Measurements from ENCODE around the gene CRYGS. TPM values are rescaled to one million over a fixed set of nuclear protein-coding genes. Genes with fewer than 3 reads are reported as not detected.
"Not testable (repeated sequence)": the region's sequence is repeated elsewhere in the genome, so short reads cannot be mapped to it uniquely, and the experiment has no call there.

The CRYGS gene
- total RNA-seq, 6 experiments from 2014 or later, result 0.34 to 0.87 (median 0.68) TPM

GRCh38 chr3:186540221-186540834, 3.9 kb downstream of the CRYGS start:
- peak; percentile 67 for DNase-seq
- peaks cover 54% of the 10 kb centered on the region for H3K4me1 Mint-ChIP-seq (ENCODE audit: low read depth)
- peak overlapping the region; percentile 18 for H3K4me3 Mint-ChIP-seq
- H3K27me3 Mint-ChIP-seq (ENCODE audit: insufficient read depth), result peaks cover 2% of the 10 kb centered on the region; the same call in 1 of the 2 replicates
- no peaks in the 10 kb centered on the region for H3K9me3 Mint-ChIP-seq
- no peaks in the 10 kb centered on the region for H3K36me3 Mint-ChIP-seq (ENCODE audit: low read depth)
- TF ChIP-seq, protein P1, sequence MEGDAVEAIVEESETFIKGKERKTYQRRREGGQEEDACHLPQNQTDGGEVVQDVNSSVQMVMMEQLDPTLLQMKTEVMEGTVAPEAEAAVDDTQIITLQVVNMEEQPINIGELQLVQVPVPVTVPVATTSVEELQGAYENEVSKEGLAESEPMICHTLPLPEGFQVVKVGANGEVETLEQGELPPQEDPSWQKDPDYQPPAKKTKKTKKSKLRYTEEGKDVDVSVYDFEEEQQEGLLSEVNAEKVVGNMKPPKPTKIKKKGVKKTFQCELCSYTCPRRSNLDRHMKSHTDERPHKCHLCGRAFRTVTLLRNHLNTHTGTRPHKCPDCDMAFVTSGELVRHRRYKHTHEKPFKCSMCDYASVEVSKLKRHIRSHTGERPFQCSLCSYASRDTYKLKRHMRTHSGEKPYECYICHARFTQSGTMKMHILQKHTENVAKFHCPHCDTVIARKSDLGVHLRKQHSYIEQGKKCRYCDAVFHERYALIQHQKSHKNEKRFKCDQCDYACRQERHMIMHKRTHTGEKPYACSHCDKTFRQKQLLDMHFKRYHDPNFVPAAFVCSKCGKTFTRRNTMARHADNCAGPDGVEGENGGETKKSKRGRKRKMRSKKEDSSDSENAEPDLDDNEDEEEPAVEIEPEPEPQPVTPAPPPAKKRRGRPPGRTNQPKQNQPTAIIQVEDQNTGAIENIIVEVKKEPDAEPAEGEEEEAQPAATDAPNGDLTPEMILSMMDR (IDR thresholded peaks at IDR 0.05), result peak; percentile 93
- peak overlapping the region; percentile 41 for H3K27ac Mint-ChIP-seq

DNA sequence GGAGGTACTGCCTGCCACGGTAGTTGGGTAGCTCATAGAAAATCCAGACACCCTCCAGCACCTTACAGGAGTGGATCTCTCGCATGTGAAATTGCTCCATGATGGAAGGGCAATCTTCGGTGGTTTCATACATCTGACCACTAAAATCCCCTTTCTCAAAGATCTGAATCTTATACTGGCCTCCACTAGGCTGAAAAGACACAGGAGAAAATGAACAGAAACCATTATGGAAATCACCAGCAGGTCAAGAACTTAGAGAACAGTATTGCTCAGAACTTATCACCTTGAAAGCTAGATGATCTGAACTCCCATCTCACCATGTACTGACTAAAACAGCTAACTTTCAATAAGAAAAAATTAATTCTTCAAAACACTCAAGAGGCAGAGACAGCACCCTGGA, 5.4 kb downstream of the CRYGS start:
- Mint-ChIP-seq H3K9me3 (no peaks in the 10 kb centered on the region), H3K4me3 (no peak overlapping the region), H3K36me3 (ENCODE audit: low read depth) (no peaks in the 10 kb centered on the region), H3K4me1 (ENCODE audit: low read depth) (peaks cover 42% of the 10 kb centered on the region), H3K27me3 (ENCODE audit: insufficient read depth) (peaks cover 3% of the 10 kb centered on the region; the same call in 1 of the 2 replicates), H3K27ac (no peak overlapping the region)
- TF ChIP-seq, protein P1 (IDR thresholded peaks at IDR 0.05), result no peak
- DNase-seq, result no peak

DNA sequence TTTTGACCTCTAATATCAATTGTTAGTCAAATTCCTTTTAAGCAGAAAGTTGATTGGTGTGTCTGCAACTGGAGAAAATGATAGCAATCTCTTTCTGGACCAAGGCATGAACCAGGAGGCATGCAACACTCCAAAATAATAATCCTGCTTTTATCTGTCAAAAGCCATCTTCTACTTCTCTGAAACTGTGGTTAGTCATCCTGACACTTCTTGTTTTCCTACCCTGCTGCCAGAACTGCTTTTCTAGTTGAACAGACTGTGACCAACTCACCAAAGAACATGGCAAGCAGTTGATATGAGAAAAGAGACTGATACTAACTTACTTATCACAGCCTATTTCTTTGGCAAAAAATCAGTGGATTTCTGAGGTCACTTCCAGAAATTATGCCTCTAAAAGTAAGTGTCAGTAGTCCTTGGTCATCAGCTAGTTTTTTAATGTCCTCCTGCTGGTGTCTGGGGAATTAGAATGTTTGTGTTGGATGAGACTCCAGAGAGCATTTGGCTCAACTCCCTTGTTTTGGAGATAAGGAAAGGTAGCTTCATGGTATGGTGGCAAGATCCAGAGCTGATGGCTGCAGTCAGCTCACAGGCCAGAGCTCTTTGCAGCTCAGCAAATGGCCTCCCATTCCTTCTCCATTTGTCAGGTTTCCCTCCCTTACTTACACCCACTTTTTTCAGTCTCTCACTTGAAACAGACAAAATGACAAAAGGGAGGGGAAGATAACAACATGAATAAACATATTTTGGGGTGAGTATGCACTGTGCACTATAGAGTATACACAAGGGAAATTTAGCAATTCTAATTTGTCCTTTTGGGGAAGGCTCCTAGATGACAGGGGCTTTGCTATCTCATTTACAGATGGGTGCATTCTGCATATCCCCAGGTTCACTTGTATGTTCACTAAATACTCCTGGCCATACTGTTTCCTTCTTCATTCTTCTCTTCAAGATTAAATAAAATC, 7.0 kb downstream of the CRYGS start:
- Mint-ChIP-seq H3K4me3 (no peak overlapping the region), H3K9me3 (no peaks in the 10 kb centered on the region), H3K36me3 (ENCODE audit: low read depth) (no peaks in the 10 kb centered on the region), H3K4me1 (ENCODE audit: low read depth) (peaks cover 33% of the 10 kb centered on the region), H3K27ac (no peak overlapping the region), H3K27me3 (ENCODE audit: insufficient read depth) (peaks cover 3% of the 10 kb centered on the region; the same call in 1 of the 2 replicates)
- peak; percentile 35 for DNase-seq
- TF ChIP-seq, protein P1 (IDR thresholded peaks at IDR 0.05), result no peak

DNA sequence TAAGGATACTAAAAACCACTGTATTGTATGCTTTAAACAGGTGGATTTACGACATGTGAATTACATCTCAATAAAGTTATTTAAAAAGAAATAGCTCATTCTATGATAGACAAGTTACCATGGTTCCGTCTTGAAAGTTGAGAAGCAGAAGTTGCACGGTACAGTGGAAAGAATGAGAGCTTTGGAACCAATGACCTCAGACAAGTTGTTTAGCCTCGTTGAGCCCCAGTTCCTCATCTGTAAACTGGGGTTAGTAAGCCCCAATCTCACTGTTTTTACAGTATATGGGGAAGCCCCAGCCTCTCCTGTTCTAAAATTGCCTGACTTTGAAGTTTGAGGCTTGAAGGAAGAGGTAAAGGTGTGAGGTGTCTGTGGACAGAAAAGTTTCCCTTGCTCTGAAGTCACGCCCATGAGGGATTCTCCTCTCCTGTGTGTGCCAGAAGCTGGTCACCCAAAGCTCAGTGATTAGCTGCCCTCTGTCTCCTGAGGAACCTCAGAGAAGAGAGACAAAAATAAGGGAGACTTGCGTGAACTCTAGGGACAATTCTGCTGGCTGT, 10.0 kb downstream of the CRYGS start:
- H3K4me3 Mint-ChIP-seq, result no peak overlapping the region
- TF ChIP-seq, protein P1 (IDR thresholded peaks at IDR 0.05), result no peak
- peaks cover 3% of the 10 kb centered on the region; the same call in 1 of the 2 replicates for H3K27me3 Mint-ChIP-seq (ENCODE audit: insufficient read depth)
- H3K4me1 Mint-ChIP-seq (ENCODE audit: low read depth), result peaks cover 11% of the 10 kb centered on the region
- H3K9me3 Mint-ChIP-seq, result no peaks in the 10 kb centered on the region
- H3K36me3 Mint-ChIP-seq (ENCODE audit: low read depth), result no peaks in the 10 kb centered on the region
- DNase-seq, result no peak
- H3K27ac Mint-ChIP-seq, result no peak overlapping the region

- Mint-ChIP-seq H3K27me3 (ENCODE audit: insufficient read depth) (peaks cover 8% of the 10 kb centered on the region), H3K36me3 (ENCODE audit: low read depth) (no peaks in the 10 kb centered on the region), H3K4me3 (no peak overlapping the region), H3K9me3 (no peaks in the 10 kb centered on the region), H3K4me1 (ENCODE audit: low read depth) (peaks cover 11% of the 10 kb centered on the region), H3K27ac (no peak overlapping the region)
- TF ChIP-seq, protein P1 (IDR thresholded peaks at IDR 0.05), result no peak
- no peak for DNase-seq
Observed at GRCh38 chr3:186532598-186533072, 11.5 kb downstream of the CRYGS start.

- H3K4me1 Mint-ChIP-seq (ENCODE audit: low read depth); H3K27me3 Mint-ChIP-seq (ENCODE audit: insufficient read depth); H3K9me3 Mint-ChIP-seq; H3K4me3 Mint-ChIP-seq; H3K27ac Mint-ChIP-seq; H3K36me3 Mint-ChIP-seq (ENCODE audit: low read depth); DNase-seq: not testable (repeated sequence)
Observed at GRCh38 chr3:186531694-186532093, 12.5 kb downstream of the CRYGS start.
